GM10248 (cell line): ENCODE results near the gene KCNJ18.
"Not testable (repeated sequence)": the region's sequence is repeated elsewhere in the genome, so short reads cannot be mapped to it uniquely, and the experiment has no call there.

Source experiments
- CTCF ChIA-PET: fragments of 300-600 bp; sonication (Branson Sonifier 250); formaldehyde crosslinking; extraction: SDS; loops from one replicate; lab custom pipeline; 2021; ENCODE audit warnings: antibody characterized with exemption; lab: Yijun Ruan, JAX
- POLR2A ChIA-PET: fragments of 350-650 bp; sonication (Branson Sonifier 250); formaldehyde crosslinking; extraction: SDS; loops from one replicate; lab custom pipeline; 2020; ENCODE audit warnings: antibody characterized with exemption; lab: Yijun Ruan, JAX
- DNase-seq: peaks from one replicate; pipeline ENCODE4 v3.0.0; 2012; ENCODE audit errors: extremely low spot score
- CTCF ChIP-seq: IDR thresholded peaks from 2 replicates; pipeline ENCODE4 v1.5.1; 2012; ENCODE audit warnings: mild to moderate bottlenecking, low read depth; ENCODE audit errors: extremely low read depth, missing control alignments, control extremely low read depth

Gene KCNJ18

GRCh38 chr17:21708612-21709535 is 16.6 kb downstream of the KCNJ18 start:
- DNase-seq, POLR2A ChIA-PET, CTCF ChIA-PET: not testable (repeated sequence)

GRCh38 chr17:21709994-21710393 is 17.7 kb downstream of the KCNJ18 start:
- POLR2A ChIA-PET, CTCF ChIA-PET, DNase-seq: not testable (repeated sequence)

- CTCF ChIA-PET, DNase-seq, POLR2A ChIA-PET: not testable (repeated sequence)
These were observed 18.2 kb downstream of the KCNJ18 start for GRCh38 chr17:21710486-21710885.

GRCh38 chr17:21711182-21711581 is 18.9 kb downstream of the KCNJ18 start:
- no peak for DNase-seq

GRCh38 chr17:21713020-21713419 is 20.7 kb downstream of the KCNJ18 start:
- CTCF ChIA-PET, DNase-seq, POLR2A ChIA-PET: not testable (repeated sequence)

More at GRCh38 chr17:21711182-21711581, 18.9 kb downstream of the KCNJ18 start:
- POLR2A ChIA-PET: no interaction called here
- CTCF ChIA-PET: no interaction called here
- no peak for TF ChIP-seq CTCF

- POLR2A ChIA-PET, CTCF ChIA-PET, DNase-seq: not testable (repeated sequence)
These were observed 21.3 kb downstream of the KCNJ18 start for GRCh38 chr17:21713631-21714030.

GRCh38 chr17:21714676-21715075 is 22.4 kb downstream of the KCNJ18 start:
- POLR2A ChIA-PET, DNase-seq, CTCF ChIA-PET: not testable (repeated sequence)

GRCh38 chr17:21715877-21716276 is 23.6 kb downstream of the KCNJ18 start:
- POLR2A ChIA-PET, CTCF ChIA-PET, DNase-seq: not testable (repeated sequence)

GRCh38 chr17:21718971-21719370 is 26.6 kb downstream of the KCNJ18 start:
- DNase-seq, POLR2A ChIA-PET, CTCF ChIA-PET: not testable (repeated sequence)

GRCh38 chr17:21719511-21720226 is 27.3 kb downstream of the KCNJ18 start:
- POLR2A ChIA-PET, CTCF ChIA-PET, DNase-seq: not testable (repeated sequence)

GRCh38 chr17:21720566-21720965 is 28.2 kb downstream of the KCNJ18 start:
- CTCF ChIA-PET, POLR2A ChIA-PET, DNase-seq: not testable (repeated sequence)

GRCh38 chr17:21722268-21722667 is 29.9 kb downstream of the KCNJ18 start:
- POLR2A ChIA-PET, CTCF ChIA-PET, DNase-seq: not testable (repeated sequence)

- POLR2A ChIA-PET, CTCF ChIA-PET, DNase-seq: not testable (repeated sequence)
These were observed 32.1 kb downstream of the KCNJ18 start for GRCh38 chr17:21724216-21725006.

- DNase-seq, POLR2A ChIA-PET: not testable (repeated sequence)
These were observed 38.8 kb downstream of the KCNJ18 start for GRCh38 chr17:21731076-21731475.

GRCh38 chr17:21733931-21734330 is 41.6 kb downstream of the KCNJ18 start:
- DNase-seq, POLR2A ChIA-PET, CTCF ChIA-PET: not testable (repeated sequence)

More at GRCh38 chr17:21731076-21731475, 38.8 kb downstream of the KCNJ18 start:
- CTCF ChIA-PET: not testable (repeated sequence)

- CTCF ChIA-PET: not testable (repeated sequence)
These were observed 43.5 kb downstream of the KCNJ18 start for GRCh38 chr17:21735814-21736213.

More at GRCh38 chr17:21735814-21736213, 43.5 kb downstream of the KCNJ18 start:
- DNase-seq, POLR2A ChIA-PET: not testable (repeated sequence)
